A549 (cell line): ENCODE measurements around the gene PPP1R12C. TPM values are rescaled to one million over a fixed set of nuclear protein-coding genes. Genes with fewer than 3 reads are reported as not detected.

Experiments used
- ATAC-seq, 2 experiments: fragments of 200-7000 bp in 1 of 2; fragments of >200 bp in 1 of 2; cut with Nextera tagmentation in 1 of 2; cut with Tn5 transposase in 1 of 2; 3 replicates each; pipeline versions ENCODE4 v1.8.0 to v1.9.1; 2018 to 2020; ENCODE audit warnings: mild to moderate bottlenecking in 1 of 2, moderate library complexity in 1 of 2
- CTCF ChIA-PET: fragments of 300-600 bp; sonication (Branson Sonifier 250); formaldehyde crosslinking; extraction: SDS; loops from one replicate; lab custom pipeline; 2021; ENCODE audit warnings: antibody characterized with exemption, inconsistent platforms; lab: Yijun Ruan, JAX
- POLR2A ChIA-PET: fragments of 350-600 bp; formaldehyde crosslinking; extraction: SDS; loops from one replicate; lab custom pipeline; 2021; ENCODE audit warnings: antibody characterized with exemption, inconsistent platforms; lab: Yijun Ruan, JAX
- DNase-seq, 2 experiments: peaks; one replicate each; pipeline versions ENCODE4 v3.0.0 to v3.0.0-alpha.2; 2011 to 2016; ENCODE audit warnings: low read depth in 1 of 2, low spot score in 1 of 2
- FAIRE-seq: peaks from 2 replicates; lab custom pipeline; 2011; peaks lifted over from hg19 to GRCh38; lab: Jason Lieb, UNC
- H3K27ac ChIP-seq, 2 experiments: fragments of >200 bp; sonication (Bioruptor Twin); formaldehyde crosslinking; 3 replicates each; pipeline ENCODE4 v1.5.1; 2016 to 2017
- H3K4me1 ChIP-seq: fragments of >200 bp; sonication (Bioruptor Twin); formaldehyde crosslinking; 3 replicates; pipeline ENCODE4 v1.6.1; 2016
- H3K4me2 ChIP-seq: fragments of >200 bp; sonication (Bioruptor Twin); formaldehyde crosslinking; 3 replicates; pipeline ENCODE4 v1.6.1; 2016
- H3K4me3 ChIP-seq: fragments of >200 bp; sonication (Bioruptor Twin); formaldehyde crosslinking; 3 replicates; pipeline ENCODE4 v1.5.1; 2016
- H3K9me3 ChIP-seq: fragments of >200 bp; sonication (Bioruptor Twin); formaldehyde crosslinking; 3 replicates; pipeline ENCODE4 v1.6.1; 2016
- BHLHE40 ChIP-seq: IDR thresholded peaks from 2 replicates; pipeline ENCODE4 v1.6.1; 2012; ENCODE audit warnings: low read depth, low read length, inconsistent platforms
- CBX2 ChIP-seq: fragments of 200-600 bp; sonication (generic); IDR thresholded peaks from 2 replicates; pipeline ENCODE4 v1.6.1; 2016; ENCODE audit warnings: low read depth, mild to moderate bottlenecking, borderline replicate concordance
- EHF ChIP-seq: fragments of 250-450 bp; sonication (Bioruptor Pico); IDR thresholded peaks from 2 replicates; pipeline ENCODE4 v1.5.0; 2020; ENCODE audit warnings: mild to moderate bottlenecking
- FOSL2 ChIP-seq, 2 experiments: fragments of 450-650 bp in 1 of 2; fragments of >200 bp in 1 of 2; sonication (Bioruptor Twin) in 1 of 2; formaldehyde crosslinking; IDR thresholded peaks; 2 replicates each; pipeline versions ENCODE4 v1.5.0 to v1.6.1; 2016 to 2020; ENCODE audit warnings: mild to moderate bottlenecking in 1 of 2, moderate library complexity in 1 of 2
- FOXS1 ChIP-seq: fragments of 250-450 bp; sonication (Bioruptor Pico); IDR thresholded peaks from 2 replicates; pipeline ENCODE4 v1.5.0; 2020; ENCODE audit warnings: mild to moderate bottlenecking, moderate library complexity
- GATA3 ChIP-seq: IDR thresholded peaks from 2 replicates; pipeline ENCODE4 v1.6.1; 2012; ENCODE audit warnings: borderline replicate concordance
- HEYL ChIP-seq: fragments of 250-450 bp; sonication (Bioruptor Pico); IDR thresholded peaks from 2 replicates; pipeline ENCODE4 v1.8.0; 2021; ENCODE audit warnings: mild to moderate bottlenecking, moderate library complexity
- HOXA7 ChIP-seq: fragments of 250-450 bp; sonication (Bioruptor Pico); IDR thresholded peaks from 2 replicates; pipeline ENCODE4 v1.5.0; 2020; ENCODE audit warnings: mild to moderate bottlenecking, moderate library complexity
- HOXB5 ChIP-seq: fragments of 250-450 bp; sonication (Bioruptor Pico); IDR thresholded peaks from 2 replicates; pipeline ENCODE4 v1.5.0; 2020; ENCODE audit warnings: mild to moderate bottlenecking, moderate library complexity
- JUNB ChIP-seq: fragments of >200 bp; sonication (Bioruptor Twin); formaldehyde crosslinking; IDR thresholded peaks from 2 replicates; pipeline ENCODE4 v1.6.1; 2016
- KDM5A ChIP-seq: fragments of 200-600 bp; sonication (generic); IDR thresholded peaks from 2 replicates; pipeline ENCODE4 v1.6.1; 2016; ENCODE audit warnings: antibody characterized with exemption, mild to moderate bottlenecking
- MAFK ChIP-seq: fragments of 450-650 bp; IDR thresholded peaks from 2 replicates; pipeline ENCODE4 v1.6.1; 2014; ENCODE audit not compliant: partially characterized antibody
- MAZ ChIP-seq: fragments of 150-350 bp; IDR thresholded peaks from 2 replicates; pipeline ENCODE4 v1.6.1; 2014; ENCODE audit warnings: antibody characterized with exemption, low read depth, low read length, borderline replicate concordance
- MYC ChIP-seq: IDR thresholded peaks from 2 replicates; pipeline ENCODE4 v1.6.1; 2012; ENCODE audit warnings: mild to moderate bottlenecking, inconsistent platforms, low read length, improper control_type of control experiment, borderline replicate concordance
- POLR2A ChIP-seq: IDR thresholded peaks from 2 replicates; pipeline ENCODE4 v1.6.1; 2012; ENCODE audit warnings: mild to moderate bottlenecking, low read length
- POLR2AphosphoS2 ChIP-seq: conservative IDR thresholded peaks from 2 replicates; pipeline ENCODE4 v1.6.1; 2012; ENCODE audit warnings: low read length, improper control_type of control experiment, inconsistent platforms
- RARB ChIP-seq: fragments of 250-450 bp; sonication (Bioruptor Pico); IDR thresholded peaks from 2 replicates; pipeline ENCODE4 v1.8.0; 2021; ENCODE audit warnings: mild to moderate bottlenecking, moderate library complexity
- RCOR1 ChIP-seq: fragments of 150-350 bp; IDR thresholded peaks from 2 replicates; pipeline ENCODE4 v1.6.1; 2014; ENCODE audit warnings: antibody characterized with exemption, low read length, low read depth
- RFX5 ChIP-seq: fragments of 450-650 bp; IDR thresholded peaks from 2 replicates; pipeline ENCODE4 v1.7.1; 2014; ENCODE audit warnings: antibody characterized with exemption, mild to moderate bottlenecking, moderate library complexity
- SREBF2 ChIP-seq: fragments of 450-650 bp; IDR thresholded peaks from 2 replicates; pipeline ENCODE4 v1.6.1; 2014; ENCODE audit warnings: mild to moderate bottlenecking, moderate library complexity
- ZNF302 ChIP-seq: fragments of 250-450 bp; sonication (Bioruptor Pico); IDR thresholded peaks from 2 replicates; pipeline ENCODE4 v1.9.0; 2021; ENCODE audit warnings: inconsistent platforms, mild to moderate bottlenecking, moderate library complexity
- WGBS: methylation state at CpG from one replicate; pipeline ENCODE4 v1.1.6; 2017; ENCODE audit errors: missing lambda C conversion rate; 5-methylcytosine and 5-hydroxymethylcytosine counted together
- polyA plus RNA-seq, 4 experiments: library from polyadenylated mRNA; depleted of rRNA in 3 of 4; stranded (reverse); fragments of >200 nt; fragmentation: RNase III in 1 of 4; extraction: RNeasy Plus Mini Kit Qiagen cat#74134 plus additional on column Dnase treatment in 1 of 4; gene quantifications; 2 replicates in 3 of 4; 3 replicates in 1 of 4; pipeline ENCODE4 v1.2.3, GENCODE V29; 2011 to 2017
- TF ChIP-seq, protein P1 (sequence below): fragments of >200 bp; sonication (Bioruptor Twin); formaldehyde crosslinking; IDR thresholded peaks from 3 replicates; pipeline ENCODE4 v1.5.1; 2016
- TF ChIP-seq, protein P2 (sequence below): IDR thresholded peaks from 2 replicates; pipeline ENCODE4 v1.6.1; 2012
- TF ChIP-seq, protein P3 (sequence below): fragments of 200-600 bp; sonication (generic); IDR thresholded peaks from 2 replicates; pipeline ENCODE4 v1.6.1; 2016; ENCODE audit warnings: antibody characterized with exemption, mild to moderate bottlenecking, moderate library complexity
- TF ChIP-seq, protein P4 (sequence below): fragments of 150-350 bp; IDR thresholded peaks from 2 replicates; pipeline ENCODE4 v1.6.1; 2014; ENCODE audit warnings: low read depth, mild to moderate bottlenecking, low read length

PPP1R12C gene
- polyA plus RNA-seq, 2 of the 4 experiments (the other 2 are of a cell fraction) = 22.0 to 70.3 TPM

DNA sequence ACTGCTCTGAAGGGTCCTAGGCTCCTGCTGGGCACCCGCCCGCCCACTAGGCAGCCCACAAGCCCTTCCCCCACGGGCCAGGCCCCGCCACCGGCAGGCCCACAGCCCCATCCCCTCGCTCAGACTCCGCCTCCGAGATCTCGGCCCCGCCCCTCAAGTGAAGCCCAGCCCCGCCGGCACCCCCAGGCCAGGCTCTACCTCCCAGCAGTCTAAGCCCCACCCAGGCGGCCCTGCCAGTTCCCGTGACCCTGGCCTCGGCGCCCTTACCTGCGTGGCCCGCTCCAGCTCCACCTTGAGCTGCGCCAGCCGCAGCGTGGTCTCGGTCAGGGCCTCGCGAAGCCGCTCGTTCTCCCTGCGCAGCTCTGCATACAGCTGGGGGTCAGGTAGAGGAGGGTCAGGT is 25.5 kb downstream of the PPP1R12C start:
- WGBS = 97% methylated on average over 6 of the region's 27 CpGs
- ATAC-seq (peak in 1 of 2 experiments; percentile 16; a peak in 2 of 6 replicates), DNase-seq (no peak), FAIRE-seq (no peak)
- CTCF ChIA-PET = interaction anchor here (1.1 to 1.7 kb wide), 2 partner anchors 9 to 74 kb away, joined by 4 to 5 read pairs; partner anchors contain the start of gene DNAAF3
- Histone ChIP-seq H3K27ac (no peak overlapping the region), H3K4me2 (no peak overlapping the region), H3K4me3 (no peak overlapping the region), H3K9me3 (no peaks in the 10 kb centered on the region), H3K4me1 (no peaks in the 10 kb centered on the region)
- POLR2A ChIA-PET = no interaction called here
- TF ChIP-seq, protein P1, sequence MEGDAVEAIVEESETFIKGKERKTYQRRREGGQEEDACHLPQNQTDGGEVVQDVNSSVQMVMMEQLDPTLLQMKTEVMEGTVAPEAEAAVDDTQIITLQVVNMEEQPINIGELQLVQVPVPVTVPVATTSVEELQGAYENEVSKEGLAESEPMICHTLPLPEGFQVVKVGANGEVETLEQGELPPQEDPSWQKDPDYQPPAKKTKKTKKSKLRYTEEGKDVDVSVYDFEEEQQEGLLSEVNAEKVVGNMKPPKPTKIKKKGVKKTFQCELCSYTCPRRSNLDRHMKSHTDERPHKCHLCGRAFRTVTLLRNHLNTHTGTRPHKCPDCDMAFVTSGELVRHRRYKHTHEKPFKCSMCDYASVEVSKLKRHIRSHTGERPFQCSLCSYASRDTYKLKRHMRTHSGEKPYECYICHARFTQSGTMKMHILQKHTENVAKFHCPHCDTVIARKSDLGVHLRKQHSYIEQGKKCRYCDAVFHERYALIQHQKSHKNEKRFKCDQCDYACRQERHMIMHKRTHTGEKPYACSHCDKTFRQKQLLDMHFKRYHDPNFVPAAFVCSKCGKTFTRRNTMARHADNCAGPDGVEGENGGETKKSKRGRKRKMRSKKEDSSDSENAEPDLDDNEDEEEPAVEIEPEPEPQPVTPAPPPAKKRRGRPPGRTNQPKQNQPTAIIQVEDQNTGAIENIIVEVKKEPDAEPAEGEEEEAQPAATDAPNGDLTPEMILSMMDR = no peak
- no peak for TF ChIP-seq EHF
- TF ChIP-seq HOXA7 (CRISPR knock-in tag) = no peak
- no peak for TF ChIP-seq MAFK
- TF ChIP-seq MYC = no peak
- TF ChIP-seq, protein P2, sequence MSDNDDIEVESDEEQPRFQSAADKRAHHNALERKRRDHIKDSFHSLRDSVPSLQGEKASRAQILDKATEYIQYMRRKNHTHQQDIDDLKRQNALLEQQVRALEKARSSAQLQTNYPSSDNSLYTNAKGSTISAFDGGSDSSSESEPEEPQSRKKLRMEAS = no peak
- no peak for TF ChIP-seq HOXB5 (CRISPR knock-in tag)
- no peak for TF ChIP-seq MAZ
- TF ChIP-seq FOXS1 (CRISPR knock-in tag) = no peak
- TF ChIP-seq CBX2 = no peak
- no peak for TF ChIP-seq ZNF302 (CRISPR knock-in tag)
- no peak for TF ChIP-seq POLR2A
- TF ChIP-seq, protein P3, sequence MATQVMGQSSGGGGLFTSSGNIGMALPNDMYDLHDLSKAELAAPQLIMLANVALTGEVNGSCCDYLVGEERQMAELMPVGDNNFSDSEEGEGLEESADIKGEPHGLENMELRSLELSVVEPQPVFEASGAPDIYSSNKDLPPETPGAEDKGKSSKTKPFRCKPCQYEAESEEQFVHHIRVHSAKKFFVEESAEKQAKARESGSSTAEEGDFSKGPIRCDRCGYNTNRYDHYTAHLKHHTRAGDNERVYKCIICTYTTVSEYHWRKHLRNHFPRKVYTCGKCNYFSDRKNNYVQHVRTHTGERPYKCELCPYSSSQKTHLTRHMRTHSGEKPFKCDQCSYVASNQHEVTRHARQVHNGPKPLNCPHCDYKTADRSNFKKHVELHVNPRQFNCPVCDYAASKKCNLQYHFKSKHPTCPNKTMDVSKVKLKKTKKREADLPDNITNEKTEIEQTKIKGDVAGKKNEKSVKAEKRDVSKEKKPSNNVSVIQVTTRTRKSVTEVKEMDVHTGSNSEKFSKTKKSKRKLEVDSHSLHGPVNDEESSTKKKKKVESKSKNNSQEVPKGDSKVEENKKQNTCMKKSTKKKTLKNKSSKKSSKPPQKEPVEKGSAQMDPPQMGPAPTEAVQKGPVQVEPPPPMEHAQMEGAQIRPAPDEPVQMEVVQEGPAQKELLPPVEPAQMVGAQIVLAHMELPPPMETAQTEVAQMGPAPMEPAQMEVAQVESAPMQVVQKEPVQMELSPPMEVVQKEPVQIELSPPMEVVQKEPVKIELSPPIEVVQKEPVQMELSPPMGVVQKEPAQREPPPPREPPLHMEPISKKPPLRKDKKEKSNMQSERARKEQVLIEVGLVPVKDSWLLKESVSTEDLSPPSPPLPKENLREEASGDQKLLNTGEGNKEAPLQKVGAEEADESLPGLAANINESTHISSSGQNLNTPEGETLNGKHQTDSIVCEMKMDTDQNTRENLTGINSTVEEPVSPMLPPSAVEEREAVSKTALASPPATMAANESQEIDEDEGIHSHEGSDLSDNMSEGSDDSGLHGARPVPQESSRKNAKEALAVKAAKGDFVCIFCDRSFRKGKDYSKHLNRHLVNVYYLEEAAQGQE = no peak
- no peak for TF ChIP-seq HEYL

DNA sequence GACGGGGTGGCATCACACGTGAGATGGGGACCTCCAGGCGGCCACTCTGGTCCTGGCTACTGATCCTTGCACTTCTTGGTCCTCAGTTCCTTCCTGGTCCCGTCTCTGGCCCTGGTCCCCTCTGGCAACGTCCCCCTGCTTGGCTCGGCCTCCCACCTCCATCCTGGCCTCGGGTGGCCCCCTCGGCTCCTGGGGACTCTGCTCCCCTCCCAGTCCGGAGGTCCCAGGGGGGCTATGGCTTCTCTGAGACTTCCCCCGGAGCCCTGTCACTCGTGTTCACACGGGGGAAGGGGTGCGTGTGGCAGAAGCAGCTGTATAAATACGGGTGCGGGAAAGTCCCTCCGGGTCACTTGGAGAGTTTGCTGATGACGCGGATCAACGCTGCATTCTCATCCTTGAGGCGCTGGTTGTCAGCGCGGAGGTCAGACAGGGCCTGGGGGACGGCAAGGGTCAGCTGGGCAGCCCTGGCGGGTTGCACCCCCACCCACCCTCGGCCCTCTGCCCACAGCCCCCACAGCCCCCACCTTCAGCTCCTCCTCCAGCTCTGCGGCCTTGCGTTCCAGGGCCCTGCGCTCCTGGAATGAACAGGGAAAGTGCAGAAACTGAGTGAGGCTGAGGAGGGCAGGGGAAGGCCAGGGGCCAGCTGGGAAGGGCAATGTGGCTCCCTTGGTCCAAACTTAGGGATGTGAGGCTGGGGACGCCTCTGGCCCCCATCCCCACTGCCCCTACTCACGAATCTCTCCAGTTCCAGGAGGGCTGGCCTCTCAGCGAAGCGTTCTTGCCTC is 26.1 kb downstream of the PPP1R12C start:
- Histone ChIP-seq H3K27ac (no peak overlapping the region), H3K9me3 (no peaks in the 10 kb centered on the region), H3K4me1 (no peaks in the 10 kb centered on the region), H3K4me3 (no peak overlapping the region), H3K4me2 (no peak overlapping the region)
- FAIRE-seq (no peak), ATAC-seq (no peak), DNase-seq (no peak)
- ChIA-PET CTCF (interaction anchor here (0.6 to 7.8 kb wide), 8 partner anchors 8 to 534 kb away, joined by 3 to 110 read pairs (median 4); partner anchors contain the start of genes DNAAF3 and EPS8L1), POLR2A (no interaction called here)
- no peak for TF ChIP-seq POLR2AphosphoS2
- no peak for TF ChIP-seq FOXS1 (CRISPR knock-in tag)
- TF ChIP-seq JUNB = no peak
- TF ChIP-seq KDM5A = no peak
- TF ChIP-seq BHLHE40 = no peak
- no peak for TF ChIP-seq RFX5
- TF ChIP-seq HOXA7 (CRISPR knock-in tag) = no peak
- no peak for TF ChIP-seq SREBF2
- TF ChIP-seq FOSL2 (IDR thresholded peaks at IDR 0.05) = no peak
- TF ChIP-seq FOSL2 (CRISPR knock-in tag; IDR thresholded peaks at IDR 0.05) = no peak
- TF ChIP-seq, protein P4, sequence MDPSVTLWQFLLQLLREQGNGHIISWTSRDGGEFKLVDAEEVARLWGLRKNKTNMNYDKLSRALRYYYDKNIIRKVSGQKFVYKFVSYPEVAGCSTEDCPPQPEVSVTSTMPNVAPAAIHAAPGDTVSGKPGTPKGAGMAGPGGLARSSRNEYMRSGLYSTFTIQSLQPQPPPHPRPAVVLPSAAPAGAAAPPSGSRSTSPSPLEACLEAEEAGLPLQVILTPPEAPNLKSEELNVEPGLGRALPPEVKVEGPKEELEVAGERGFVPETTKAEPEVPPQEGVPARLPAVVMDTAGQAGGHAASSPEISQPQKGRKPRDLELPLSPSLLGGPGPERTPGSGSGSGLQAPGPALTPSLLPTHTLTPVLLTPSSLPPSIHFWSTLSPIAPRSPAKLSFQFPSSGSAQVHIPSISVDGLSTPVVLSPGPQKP = no peak
- TF ChIP-seq GATA3 = no peak
- TF ChIP-seq POLR2A = no peak
- TF ChIP-seq RCOR1 = no peak
- no peak for TF ChIP-seq RARB (CRISPR knock-in tag)
- TF ChIP-seq, all 56 proteins: peak for 0
- 80% methylated on average over 30 of the region's 32 CpGs for WGBS
